ENCODE data around the gene FOXN1.

DNA sequence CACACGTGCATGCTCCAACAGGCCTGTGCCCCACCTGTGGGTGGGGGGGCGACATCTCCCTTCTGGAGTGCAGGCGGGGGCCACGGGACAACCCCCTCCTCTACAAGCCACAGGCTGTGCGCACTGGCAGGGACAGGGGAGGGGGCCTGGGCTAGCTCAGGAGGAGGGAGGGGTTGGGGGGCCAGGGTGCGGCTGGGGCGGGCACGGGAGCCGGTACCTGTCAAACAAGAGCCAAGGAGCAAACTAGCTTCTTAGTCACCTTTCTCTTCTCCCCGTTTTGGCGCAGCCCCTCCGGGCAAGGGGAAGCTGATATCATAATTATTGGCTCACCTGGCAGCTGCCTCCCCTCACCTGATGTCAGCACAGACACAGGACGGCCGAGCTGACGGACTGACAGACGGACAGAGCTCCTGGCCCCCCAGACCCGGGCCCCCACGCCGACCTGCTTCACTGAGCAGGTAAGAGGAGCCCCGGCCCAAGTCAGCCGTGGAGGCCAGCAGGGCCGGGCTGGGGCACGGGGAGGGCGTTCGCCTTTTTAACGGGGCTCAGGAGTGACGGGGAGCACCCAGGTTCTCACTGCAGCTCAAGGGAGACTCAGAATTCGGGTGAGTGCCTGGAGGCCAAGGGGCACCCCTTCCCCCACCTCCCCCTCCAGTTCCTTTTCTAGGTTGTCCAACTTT lies at the start of gene FOXN1:
- TF ChIP-seq CTCF (IDR thresholded peaks at IDR 0.05; ENCODE audit: insufficient read depth, low read depth, low read length) (no peak), EZH2 (IDR thresholded peaks at IDR 0.05; ENCODE audit: insufficient read depth, low read length) (no peak)

Data from astrocyte (in vitro differentiated cells and primary cell).